GM19240 (cell line): ENCODE data around the gene CIB2.

Experiments used
- DNase-seq: peaks from one replicate; pipeline ENCODE4 v3.0.0; 2011; ENCODE audit warnings: low spot score; ENCODE audit not compliant: insufficient read length

CIB2 gene

DNA sequence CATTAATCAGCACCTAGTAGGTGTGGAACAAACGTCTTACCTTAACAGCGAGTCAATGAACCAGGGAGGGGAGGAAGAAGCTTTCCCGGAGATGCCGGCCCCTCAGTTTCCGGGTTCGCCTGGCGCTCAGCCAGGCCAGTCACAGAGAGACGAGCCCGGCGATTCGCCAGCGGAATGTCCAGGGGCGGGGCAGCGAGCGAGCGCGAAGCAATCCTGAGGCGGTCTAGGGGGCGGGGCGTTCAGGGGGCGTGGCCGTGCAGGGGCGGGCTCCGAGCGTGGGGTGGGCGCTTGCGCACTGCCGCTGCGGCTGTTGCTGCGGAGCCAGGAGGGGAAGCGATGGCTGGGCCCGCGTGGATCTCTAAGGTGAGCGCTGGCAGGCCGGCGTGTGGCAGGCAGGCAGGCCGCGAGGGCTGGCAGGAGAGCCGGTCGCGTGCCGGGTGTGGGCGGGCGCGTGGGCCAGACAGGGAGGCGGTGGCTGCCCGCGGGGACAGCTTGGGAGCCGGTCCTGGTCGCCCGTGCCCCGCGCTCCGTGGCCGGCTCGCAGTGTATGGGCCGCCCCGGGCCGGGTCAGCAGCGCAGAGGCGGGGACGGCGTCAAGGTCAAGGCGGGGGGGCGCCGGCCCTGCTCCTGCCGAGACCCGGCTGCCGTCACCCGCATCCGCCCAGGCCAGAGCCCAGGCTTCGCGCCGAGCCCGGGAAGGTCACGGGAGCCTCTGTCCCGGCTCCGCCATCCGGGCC lies 18.0 kb upstream of the CIB2 start, which contains the start of gene IDH3A:
TSS of gene IDH3A (plus strand) at position 295 of the 737 bp plus-strand sequence. CDS start at position 337, 42 bp downstream.
- peak; percentile 84 for DNase-seq

DNA sequence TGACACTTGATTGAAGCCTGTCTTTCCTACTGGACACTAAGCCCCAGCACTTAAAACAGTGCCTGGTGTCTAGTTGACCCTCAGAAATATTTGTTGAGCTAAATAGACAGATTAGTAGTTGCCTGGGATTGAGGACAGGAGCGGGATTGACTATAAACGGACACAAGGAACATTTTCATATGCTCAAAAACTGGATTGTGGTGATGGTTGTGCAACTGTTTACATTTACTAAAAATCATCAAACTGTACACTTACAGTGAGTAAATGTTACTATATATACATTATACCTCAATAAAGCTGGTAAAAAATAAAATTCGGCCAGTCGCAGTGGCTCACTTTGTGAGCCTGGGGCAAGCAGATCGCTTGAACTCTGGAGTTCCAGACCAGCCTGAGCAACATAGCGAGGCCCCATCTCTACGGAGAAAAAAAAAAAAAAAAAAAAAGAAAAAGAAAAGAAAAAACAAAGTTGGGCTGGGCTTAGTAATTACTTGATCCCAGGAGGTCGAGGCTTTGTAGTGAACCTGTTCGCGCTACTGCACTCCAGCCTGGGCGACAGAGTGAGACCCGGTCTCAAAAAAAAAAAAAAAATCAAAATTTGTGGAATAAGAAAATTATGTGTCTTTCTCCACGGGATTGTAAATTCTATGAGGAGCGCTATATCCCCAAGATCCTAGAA lies 17.3 kb upstream of the CIB2 start:
- no peak for DNase-seq

DNA sequence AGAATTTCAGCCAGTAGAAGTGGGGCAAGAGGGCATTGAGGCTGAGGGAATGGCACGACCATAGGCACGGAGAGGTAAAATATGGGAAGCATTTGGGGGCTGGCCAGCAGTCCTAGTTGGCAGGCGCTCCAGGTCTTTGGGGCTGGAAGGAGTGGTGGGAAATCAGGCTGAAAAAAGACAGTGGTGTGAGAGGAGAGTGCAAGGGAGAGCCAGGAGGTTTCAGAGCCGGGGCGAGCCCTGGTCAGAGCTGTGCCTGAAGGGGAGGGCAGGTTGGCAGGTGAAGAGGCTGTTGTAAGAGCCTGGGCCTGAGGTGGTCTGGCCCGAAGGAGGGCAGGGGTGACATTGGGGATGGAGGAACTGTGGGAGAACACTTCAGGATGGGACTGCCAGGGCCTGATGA lies 16.3 kb upstream of the CIB2 start:
- DNase-seq, result no peak

DNA sequence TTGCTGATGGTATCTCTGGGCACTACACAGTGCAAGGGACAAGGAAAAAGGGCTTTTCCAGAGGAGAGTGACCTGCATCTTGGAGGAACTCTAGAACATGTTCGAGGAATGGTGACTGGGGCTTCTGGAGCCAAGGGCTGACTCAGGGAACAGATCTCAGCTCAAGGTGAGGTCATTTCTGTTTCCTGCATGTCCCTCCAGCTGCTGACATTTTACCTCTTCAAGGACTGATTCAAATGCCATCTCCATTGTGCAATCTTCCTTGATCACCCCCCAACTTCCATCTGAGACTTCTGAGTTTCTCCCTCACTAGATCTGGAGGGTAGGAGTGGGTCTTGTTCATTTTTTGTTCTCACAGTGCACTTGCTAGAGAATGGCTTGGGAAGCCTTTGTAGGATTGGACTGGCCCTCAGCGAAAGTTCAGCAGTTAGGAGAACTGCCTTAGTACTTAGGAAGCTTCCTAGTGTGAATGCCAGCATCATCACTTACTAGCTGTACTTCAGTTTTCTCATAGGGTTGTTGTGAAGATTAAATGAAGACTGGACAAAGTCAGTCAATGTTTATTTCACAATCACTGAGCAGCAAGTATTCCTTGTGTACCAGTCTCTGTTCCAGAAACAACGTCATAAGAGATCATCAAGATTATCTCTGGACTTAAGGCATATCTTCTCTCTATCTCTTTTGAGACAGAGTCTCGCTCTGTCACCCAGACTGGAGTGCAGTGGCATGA lies 15.3 kb upstream of the CIB2 start:
- no peak for DNase-seq

DNA sequence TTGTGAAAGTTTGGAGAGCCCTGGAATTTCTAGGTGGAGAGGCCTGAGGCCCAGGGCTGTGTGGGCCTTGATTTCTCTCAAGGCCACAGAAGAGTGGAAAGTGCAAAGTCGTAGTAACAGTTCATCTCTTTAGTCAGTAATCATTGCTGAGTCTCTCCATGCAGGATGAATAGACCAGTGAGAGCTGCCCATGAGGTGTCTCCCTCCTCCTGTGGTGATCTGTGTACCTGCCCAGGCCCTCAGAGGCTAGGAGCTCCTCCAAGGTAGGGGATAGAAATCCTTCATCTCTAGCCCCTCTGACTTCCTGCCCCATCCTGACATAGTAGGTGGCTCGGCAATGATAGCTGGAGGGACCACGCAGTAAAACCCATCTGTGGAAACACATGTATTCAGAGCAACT lies 11.1 kb upstream of the CIB2 start:
- DNase-seq, result no peak

DNA sequence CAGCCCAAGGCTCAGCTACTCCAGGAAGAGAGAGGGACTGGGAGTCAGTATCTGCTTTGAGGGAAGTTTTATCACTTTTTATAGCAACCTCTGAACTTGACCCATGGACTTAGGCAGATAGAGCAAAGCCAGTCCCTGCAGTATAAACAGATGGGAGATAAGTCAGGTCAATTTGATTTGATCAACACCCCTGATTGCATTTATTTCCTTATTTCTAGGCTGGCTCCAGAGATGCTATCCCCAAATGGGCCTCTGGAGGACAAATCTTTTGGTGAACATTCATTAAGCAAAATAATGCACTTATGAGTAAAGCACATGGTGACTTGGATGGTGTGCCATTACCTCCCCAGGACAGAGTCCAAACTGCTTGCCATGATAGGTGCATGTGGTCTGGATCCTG lies 9.0 kb upstream of the CIB2 start:
- no peak for DNase-seq

DNA sequence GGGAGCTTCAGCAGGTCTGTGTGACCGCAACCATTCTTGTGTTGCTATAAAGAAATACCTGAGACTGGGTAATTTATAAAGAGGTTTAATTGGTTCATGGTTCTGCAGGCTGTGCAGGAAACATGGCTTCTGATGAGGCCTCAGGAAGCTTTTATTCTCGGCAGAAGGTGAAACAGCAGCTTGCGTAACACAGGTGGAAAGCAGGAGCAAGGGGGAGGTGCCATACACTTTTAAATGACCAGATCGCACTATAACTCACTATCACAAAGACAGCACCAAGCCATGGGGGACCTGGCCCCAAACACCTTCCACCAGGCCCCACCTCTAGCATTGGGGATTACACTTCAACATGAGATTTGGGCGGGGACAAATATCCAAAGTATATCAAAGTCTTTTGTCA lies 8.3 kb upstream of the CIB2 start:
- no peak for DNase-seq

DNA sequence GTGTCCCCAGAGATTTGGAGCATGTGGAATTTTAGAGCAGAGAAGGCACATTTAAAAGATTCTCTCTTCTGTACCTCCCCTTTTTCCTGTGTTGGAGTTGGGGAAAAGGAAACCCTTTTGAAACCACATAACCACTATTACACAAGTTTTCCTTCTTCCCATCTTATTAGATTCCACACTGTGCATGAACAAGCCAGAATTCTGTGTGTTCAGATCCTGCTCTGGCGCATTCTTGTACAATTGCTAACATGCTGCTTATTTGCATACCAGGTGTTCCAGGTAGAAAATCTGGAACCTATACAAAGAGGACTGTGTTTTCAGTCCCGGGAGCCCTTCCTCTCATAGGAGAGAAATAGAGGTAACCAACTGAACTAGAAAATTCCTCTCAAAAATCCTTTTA lies 2.6 kb upstream of the CIB2 start:
- DNase-seq, result no peak

DNA sequence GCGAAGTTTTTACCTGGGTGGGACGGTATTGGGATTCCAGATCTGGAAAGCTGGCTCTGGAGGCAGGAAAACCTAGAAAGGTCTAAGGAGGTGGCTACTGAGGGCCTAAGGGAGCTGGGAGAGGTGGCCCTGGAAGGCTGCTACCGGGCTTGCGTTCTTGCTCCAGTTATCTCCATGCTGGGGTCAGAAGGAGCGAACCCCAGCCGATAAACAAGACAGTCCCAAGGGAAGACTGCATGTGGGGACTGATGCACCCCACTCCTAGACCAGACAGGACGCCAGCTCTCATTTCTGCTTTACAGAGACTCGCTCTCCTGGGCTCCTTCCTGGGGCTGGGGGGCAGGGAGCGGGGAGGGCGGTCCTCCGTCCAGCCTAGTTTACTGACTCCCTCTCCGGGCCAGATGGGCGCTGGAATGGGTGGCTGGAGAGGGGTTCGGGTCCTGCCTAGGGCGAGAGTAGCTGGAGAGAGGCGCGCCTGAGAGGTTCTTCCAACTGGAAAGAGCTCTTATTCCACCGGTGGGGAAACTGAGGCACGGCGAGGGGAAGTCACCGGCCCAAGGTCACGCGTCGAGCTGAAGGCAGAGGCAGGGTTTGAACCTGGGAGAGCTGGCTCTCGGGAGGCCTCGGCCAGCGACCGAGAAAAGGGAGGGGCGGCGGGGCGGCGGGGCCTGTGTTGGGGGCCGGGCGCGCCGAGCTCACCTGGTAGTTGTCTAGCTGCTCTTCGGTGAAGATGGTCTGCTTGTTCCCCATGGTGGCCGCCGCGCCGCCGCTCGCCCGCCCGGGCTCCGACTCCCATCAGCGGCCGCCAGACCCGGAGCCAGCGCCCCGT lies 565 bp downstream of the CIB2 start:
- DNase-seq, result no peak

DNA sequence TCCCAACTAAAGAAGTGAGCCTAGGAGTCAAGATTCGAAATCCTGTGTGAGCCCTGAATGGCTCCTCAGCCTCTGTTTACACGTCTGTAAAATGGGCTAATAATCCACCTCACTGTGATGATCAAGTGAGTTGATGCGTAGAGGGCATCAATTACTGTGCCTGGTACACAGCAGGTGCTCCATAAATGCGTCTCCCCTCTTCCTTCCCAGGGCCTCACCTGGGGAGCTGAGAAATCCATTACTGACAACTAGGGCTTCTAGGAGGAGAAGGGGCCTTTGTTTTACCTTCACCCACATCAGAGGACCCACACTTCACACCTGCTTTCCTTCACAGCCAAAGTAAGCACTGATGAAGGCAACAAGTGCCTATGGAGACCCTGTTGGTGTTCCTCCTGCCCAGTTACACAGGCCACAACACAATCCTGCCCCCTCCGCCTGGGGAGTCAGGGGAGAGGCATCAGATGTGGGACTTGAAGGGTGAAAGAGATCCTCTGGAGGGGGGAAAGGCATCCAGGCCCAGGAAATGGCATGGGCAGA lies 1.4 kb downstream of the CIB2 start:
- DNase-seq, result no peak

DNA sequence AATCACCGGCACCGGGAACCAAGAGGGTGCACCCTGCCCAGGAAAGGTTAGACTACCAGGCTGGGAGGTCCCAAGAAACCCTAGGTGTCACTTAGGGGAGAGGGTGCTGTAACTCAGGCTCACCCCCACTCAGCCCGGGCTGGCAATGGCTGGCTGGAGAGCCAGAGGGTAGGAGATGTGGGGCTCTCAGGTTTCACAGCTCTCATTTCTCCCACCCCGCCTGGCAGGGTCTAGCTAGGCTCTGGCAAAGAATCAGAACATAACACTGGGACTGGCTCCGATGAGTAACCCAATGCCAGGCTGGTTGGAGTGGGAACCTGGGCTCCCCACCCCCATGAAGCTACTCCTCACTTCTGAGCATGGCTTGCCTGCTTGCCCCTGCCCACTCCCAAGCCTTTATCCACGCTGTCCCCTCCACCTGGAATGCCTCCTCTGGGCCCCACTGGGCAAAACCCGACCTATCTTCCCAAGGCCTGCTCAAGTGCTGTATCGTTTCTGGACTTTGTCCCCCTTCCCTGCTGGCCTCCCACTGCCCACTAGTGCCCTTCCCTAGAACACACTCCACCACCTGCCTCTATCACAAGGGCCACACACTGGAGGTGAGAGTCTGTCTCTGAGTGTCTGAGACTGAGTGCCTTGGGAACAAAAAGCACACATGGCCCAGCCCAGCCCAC lies 2.0 kb downstream of the CIB2 start:
- DNase-seq, result no peak

DNA sequence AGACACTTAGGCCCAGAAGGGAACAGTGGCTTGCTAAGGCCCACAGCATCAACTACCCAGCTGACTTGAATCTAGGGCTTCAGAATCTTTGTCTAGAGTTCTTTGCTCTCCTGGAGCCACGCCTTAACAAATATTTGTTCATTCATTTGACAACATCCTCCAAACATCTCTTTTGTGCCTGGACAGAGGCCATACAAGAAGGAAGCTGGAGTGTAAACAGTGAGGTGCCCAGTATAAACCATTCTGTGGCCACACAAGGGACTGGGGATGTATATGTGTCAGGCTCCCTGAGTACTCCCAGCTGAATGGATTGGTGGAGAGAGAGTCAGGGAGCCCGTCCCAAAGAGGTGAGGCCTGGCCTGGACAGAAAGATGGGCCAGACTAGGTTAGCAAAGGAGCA lies 3.4 kb downstream of the CIB2 start:
- no peak for DNase-seq

DNA sequence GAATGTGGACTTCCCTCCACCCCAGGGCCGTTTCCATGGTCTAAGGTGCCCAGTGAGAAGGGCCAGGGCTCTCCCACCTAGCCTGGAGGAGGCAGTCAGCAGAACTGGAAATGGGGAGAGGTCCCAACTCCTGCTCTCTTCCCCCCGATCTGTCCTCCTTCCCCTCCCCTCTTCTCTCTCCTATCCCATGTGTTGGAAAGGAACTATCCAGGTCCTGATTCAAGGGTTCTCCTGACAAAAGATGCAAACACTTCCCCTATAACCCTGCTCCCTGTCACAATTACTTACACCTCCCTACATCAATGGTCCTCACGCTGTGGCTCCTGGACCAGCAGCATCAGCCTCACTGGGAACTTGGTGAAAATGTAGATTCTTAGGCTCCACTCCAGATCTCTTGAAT lies 6.0 kb downstream of the CIB2 start:
- no peak for DNase-seq

DNA sequence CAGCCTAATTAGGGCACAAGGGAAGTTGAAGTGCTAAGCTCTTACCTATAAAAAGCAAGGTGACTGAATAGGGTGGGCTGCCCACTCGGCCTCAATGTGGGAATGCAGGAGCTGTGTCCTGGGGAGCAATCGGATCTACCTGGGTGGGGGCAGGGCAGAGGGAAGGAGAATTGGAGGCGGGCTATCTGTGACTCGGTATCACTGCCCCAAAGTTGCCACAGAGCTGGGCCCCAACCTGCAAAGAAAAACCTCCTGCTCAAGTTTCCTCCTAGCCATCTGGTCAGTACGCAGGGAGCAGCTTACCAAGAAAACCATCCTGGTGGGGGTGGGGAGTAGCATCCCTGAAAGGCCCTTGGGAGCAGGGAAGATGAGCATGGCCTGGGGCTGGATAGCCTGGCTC lies 10.7 kb downstream of the CIB2 start:
- DNase-seq, result no peak

DNA sequence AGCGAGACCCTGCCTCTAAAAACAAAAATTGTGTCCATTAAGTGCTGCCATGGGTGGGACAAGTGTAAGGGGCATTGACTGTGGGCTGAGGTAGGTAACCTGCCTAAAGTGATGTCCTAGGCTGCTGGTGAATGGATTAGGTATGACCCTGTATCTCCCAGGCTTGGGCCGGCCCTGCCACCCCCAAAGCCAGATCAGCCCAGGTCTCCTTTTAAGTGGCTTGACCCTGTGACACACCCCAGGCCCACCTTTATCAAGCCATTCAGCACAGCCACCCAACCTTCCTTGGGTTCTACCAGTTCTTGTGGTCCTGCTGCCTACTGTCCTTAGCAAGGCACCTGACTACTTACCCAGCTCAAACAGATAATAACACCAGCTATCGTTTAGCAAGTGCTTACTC lies 18.7 kb downstream of the CIB2 start:
- no peak for DNase-seq

DNA sequence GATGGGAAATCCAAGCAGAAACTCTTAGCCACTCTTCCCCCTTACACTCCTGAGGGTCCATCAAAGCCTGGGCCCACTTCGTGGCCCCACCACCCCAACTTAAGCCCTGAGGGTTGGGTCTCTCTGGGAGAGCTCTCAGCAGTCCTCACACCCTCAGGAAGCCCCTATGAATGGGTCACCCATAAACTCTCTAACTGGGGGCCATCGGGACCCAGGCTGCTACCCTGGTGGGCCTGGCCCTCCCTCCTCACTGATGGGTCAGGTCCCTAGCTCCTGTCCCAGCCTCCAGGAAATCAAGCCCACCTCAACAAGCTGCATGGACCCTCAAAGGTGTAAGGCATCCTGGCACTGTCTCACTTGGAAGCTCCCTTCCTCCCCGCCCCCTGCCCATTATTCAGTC lies 19.5 kb downstream of the CIB2 start:
- no peak for DNase-seq

DNA sequence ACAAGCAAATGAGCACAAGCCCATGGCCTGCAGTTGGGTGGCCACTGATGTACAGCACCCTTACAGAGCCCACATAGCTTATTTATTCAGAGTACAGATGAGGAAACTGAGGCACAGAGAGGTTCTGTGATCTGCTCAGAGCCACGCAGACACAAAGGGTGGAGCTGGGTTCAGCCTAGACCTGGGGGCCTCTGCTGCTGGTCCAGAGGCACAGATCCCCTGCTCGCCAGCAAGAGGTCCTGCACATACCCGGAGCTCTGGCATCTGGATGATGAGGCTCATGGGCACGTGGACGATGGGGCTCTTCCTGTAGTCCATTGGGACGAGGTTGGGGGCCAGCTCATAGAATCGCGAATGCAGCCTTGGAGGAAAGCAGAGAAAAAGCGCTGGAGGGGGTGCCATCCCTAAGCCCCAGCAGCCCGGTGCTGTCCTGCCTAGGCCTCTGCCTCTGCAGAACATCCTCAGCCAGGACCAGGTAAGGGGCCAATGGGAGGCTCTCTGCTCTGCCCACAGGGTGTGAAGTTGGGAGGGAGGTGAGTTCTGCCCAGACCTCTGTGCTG lies 20.2 kb downstream of the CIB2 start:
- no peak for DNase-seq

DNA sequence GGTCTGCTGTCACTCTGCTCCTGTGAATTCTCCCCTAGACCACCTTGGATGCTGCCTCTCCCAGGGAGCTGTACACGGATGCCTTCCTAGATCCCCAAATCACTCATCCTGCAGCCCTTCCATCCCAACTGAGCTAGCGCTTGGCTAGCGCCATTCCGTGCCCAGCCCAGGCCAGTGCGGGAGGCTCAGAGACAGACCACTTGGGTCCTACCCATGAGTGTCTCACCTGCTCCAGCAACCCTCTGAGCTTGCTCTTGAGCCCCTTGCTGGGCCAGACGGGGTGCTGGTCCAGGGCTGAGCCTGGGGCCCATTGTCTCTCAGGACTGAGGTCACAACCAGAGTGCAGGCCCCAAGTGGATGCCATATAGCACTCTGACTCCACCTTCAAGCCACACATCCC lies 21.1 kb downstream of the CIB2 start:
- DNase-seq, result no peak

DNA sequence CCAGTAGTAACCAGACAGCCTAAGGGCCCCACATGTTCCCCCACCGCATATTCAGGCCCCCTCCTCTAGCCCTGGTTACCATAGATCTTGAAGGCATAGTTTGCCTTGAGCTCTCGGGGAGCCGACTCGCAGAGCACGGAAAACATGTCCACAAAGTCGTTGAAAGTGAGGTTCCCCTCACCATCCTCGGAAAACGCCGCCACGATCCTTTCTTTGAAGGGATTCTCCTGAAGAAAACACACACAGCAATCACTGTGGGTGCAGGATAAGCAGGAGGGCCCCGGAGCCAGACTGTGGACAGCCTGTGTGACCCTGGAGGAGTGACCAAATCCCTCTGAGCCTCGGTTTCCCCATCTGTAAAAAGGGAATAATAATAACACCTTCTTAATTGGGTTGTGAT lies 22.1 kb downstream of the CIB2 start:
- no peak for DNase-seq

DNA sequence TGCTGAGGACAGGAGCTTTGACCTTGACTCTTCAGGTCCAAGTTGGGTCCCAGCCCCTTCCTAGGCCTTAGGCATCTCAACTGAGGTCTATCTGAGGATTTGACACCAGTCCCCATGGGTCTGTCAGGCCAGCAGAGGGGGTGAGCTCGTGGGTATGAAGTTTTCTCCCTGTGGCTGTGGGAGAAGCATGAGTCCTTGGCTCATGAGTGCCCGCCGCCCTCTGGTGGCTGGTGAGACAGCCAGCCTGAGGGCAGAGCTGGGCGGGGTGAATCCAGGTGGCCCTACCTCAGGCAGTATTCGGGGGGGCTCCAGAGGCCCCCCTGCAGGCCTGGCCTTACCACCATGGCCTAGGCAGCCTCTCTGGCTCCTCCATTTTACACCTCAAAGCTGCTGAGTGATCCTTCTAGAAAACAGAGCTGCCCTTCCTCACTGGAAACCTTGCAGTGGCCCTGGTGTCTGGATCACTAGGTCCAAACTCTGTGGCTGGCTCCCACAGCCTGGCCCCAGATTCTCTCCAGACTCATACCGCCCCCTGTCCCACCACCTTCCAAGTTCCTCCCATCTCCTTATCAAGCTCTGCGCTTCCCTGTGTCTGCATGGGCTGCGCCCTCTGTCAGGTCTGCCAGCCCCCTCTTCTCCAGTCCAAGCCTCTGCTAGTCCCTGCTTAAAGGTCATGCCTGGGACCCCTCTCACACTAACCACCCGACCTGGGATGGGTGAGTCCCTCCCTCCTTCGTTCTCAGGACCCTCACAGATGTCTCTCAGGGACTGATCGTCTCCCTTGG lies 22.8 kb downstream of the CIB2 start:
- peak; percentile 74 for DNase-seq
